IPS-18a (cell line): Measurements from ENCODE around the gene DOC2A.
A peak's percentile ranks its signal among the peaks of the same experiment; 100 is the strongest.

Source experiments
- H3K27ac ChIP-seq: one replicate; pipeline ENCODE4 v1.5.1; 2013; ENCODE audit warnings: low read length
- H3K27me3 ChIP-seq: one replicate; pipeline ENCODE4 v1.6.1; 2013; ENCODE audit warnings: mild to moderate bottlenecking, low read length; ENCODE audit not compliant: control insufficient read depth, insufficient read depth
- H3K36me3 ChIP-seq: one replicate; pipeline ENCODE4 v1.6.1; 2013; ENCODE audit warnings: low read depth, low read length; ENCODE audit not compliant: control insufficient read depth
- H3K4me1 ChIP-seq: one replicate; pipeline ENCODE4 v1.6.1; 2013; ENCODE audit warnings: low read depth, low read length; ENCODE audit not compliant: control insufficient read depth
- H3K4me3 ChIP-seq: one replicate; pipeline ENCODE4 v1.5.1; 2013; ENCODE audit warnings: low read length
- H3K9ac ChIP-seq: one replicate; pipeline ENCODE4 v1.6.1; 2013; ENCODE audit warnings: mild to moderate bottlenecking, low read length, moderate library complexity
- H3K9me3 ChIP-seq: one replicate; pipeline ENCODE4 v1.6.1; 2013; ENCODE audit warnings: low read depth, low read length; ENCODE audit not compliant: control insufficient read depth

DOC2A gene

DNA sequence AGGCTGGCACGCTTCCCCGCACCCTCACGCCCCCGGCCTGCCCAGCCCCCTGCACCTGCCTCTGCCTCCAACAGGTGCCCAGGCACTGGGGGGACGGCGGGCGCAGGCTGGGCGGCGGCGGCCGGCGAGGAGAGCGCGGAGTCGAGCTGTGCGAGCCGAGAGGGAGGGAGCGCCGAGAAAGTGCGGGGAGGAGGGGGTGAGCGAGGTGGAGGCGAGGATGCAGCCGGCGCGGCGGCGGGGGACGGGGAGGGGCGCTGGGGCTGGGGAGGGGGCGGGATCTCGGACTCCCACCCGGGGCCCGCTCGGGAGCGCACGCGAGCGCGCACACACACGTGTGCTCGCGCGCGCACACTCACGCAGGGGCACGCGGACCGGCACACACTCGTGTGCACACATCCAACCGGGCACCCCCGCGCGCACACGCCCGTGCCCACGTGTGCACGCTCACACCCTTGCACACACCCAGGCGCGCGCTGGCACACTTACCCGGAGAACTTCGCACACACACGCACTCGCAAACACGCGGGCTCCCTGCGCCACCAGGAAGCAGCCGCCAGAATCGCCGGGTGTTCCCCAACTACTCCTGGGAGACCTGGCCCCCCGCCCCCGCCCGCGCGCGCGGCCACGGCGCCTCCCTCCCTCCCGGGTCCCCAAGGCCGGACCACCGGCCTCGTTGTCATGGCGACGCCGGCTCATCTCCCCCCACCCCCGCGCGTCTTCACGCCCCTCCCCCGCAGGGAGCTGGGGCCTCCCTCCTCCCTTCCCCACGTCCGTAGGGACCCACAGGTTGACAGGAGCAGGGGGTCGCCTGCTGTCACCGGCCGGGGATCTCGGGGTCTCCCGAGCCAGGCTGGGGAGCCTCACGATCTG is at the start of gene DOC2A:
TSS of gene DOC2A (minus strand) at position 184 of the 870 bp plus-strand sequence. CDS start 805 bp downstream, outside the sequence.
- Histone ChIP-seq H3K36me3 (no peaks in the 10 kb centered on the region), H3K4me1 (peaks cover 4% of the 10 kb centered on the region), H3K4me3 (peak within 1 kb of the TSS; percentile 74), H3K27me3 (peaks cover 25% of the 10 kb centered on the region), H3K27ac (no peak within 1 kb of the TSS), H3K9me3 (no peaks in the 10 kb centered on the region), H3K9ac (no peak within 1 kb of the TSS)

- Histone ChIP-seq H3K9ac (no peak overlapping the region), H3K4me1 (peaks cover 10% of the 10 kb centered on the region), H3K27ac (no peak overlapping the region), H3K36me3 (no peaks in the 10 kb centered on the region), H3K4me3 (no peak overlapping the region), H3K27me3 (no peaks in the 10 kb centered on the region), H3K9me3 (no peaks in the 10 kb centered on the region)
Observed at GRCh38 chr16:30060346-30060745, 49.5 kb upstream of the DOC2A start.

DNA sequence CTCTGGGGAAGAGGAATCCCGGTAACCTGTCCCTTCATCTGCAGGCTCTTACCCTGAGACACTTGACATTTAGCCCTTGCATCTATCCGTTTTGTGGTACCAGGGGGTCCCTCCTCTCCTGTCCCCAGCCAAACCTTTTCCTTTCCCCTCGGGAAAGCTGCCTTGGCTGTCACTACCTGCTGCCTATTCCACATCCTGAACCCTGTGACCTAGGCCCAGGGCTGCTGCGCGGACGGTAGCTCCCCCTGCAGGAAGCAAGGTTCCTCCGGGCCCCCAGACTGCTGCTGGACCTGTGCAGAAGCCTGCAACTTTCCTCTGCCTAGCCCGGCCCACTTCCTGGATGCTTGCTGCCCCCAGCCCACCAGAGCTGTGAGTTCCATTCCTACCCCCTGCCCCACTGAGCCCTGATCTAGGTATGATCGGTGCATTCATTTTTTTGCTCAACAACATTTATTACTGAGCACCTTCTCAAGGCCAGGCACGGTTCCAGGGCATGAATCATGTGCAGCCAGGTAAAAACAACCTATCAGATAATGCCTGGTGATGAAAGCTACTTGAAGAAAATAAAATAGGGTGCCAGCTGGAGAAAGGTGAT is 44.2 kb upstream of the DOC2A start:
- Histone ChIP-seq H3K4me1 (peaks cover 3% of the 10 kb centered on the region), H3K27me3 (no peaks in the 10 kb centered on the region), H3K9ac (no peak overlapping the region), H3K4me3 (no peak overlapping the region), H3K27ac (no peak overlapping the region), H3K36me3 (no peaks in the 10 kb centered on the region), H3K9me3 (no peaks in the 10 kb centered on the region)

DNA sequence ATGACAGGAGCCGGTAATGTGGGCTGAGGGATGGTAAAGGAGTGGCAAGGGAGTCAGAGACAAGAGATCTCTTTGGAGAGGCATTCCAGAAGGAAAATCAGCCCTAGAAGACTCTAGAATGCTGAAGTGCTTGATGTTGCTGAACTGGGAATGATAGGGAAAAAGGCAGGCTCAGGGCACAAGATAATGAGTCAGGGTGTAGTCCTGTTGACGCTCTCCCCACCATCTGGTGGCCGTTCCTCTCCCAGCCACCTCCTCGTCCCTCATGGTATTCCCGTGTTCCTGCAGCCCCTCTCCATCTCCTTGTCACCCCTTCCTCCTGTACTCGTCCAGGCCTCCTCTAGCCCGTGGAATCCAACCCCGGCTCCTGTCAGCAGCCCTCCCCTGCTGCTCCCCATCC is 43.6 kb upstream of the DOC2A start:
- no peak overlapping the region for H3K9ac ChIP-seq

DNA sequence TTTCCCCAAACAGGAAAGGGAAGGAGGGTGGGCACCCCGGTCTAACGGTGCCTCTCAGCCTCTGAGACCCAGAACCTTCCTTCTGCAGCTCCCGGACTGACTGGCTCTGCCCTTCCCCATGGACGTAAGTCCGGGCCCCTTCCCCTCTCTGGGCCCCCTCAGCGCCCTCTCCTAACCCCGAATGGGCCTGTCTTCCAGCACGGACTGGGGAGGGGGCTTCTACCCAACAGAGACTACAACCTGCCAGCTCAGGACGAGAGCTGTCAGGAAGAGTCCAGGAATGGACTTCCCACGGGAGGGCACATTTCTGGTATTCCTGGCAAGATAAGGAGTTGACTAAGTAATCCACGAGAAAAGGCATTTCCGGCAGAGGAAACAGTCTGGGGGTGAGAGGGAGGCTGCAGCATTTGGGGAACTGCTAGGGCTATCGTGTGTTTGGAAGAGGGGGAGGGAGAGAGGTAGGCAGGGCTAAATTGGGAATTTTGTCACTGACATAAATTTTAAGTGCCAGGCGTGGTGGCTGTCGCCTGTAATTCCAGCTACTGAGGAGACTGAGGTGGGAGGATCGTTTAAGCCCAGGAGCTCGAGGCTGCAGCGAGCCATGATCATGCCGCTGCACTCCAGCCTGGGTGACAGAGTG is 42.7 kb upstream of the DOC2A start:
- peaks cover 3% of the 10 kb centered on the region for H3K4me1 ChIP-seq
- H3K4me3 ChIP-seq = peak overlapping the region; percentile 84
- peak overlapping the region; percentile 61 for H3K9ac ChIP-seq
- no peak overlapping the region for H3K27ac ChIP-seq
- H3K27me3 ChIP-seq = no peaks in the 10 kb centered on the region
- no peaks in the 10 kb centered on the region for H3K36me3 ChIP-seq
- H3K9me3 ChIP-seq = no peaks in the 10 kb centered on the region

More for the DNA sequence above, 43.6 kb upstream of the DOC2A start:
- peaks cover 3% of the 10 kb centered on the region for H3K4me1 ChIP-seq
- no peaks in the 10 kb centered on the region for H3K27me3 ChIP-seq
- no peaks in the 10 kb centered on the region for H3K9me3 ChIP-seq
- no peak overlapping the region for H3K27ac ChIP-seq
- no peaks in the 10 kb centered on the region for H3K36me3 ChIP-seq
- H3K4me3 ChIP-seq = no peak overlapping the region

- Histone ChIP-seq H3K36me3 (no peaks in the 10 kb centered on the region), H3K4me3 (peak overlapping the region; percentile 84), H3K27ac (no peak overlapping the region), H3K27me3 (no peaks in the 10 kb centered on the region), H3K4me1 (peaks cover 3% of the 10 kb centered on the region), H3K9me3 (no peaks in the 10 kb centered on the region), H3K9ac (peak overlapping the region; percentile 61)
Observed at GRCh38 chr16:30052671-30053372, 42.0 kb upstream of the DOC2A start.

- H3K9me3 ChIP-seq = no peaks in the 10 kb centered on the region
- no peak overlapping the region for H3K4me3 ChIP-seq
- no peaks in the 10 kb centered on the region for H3K27me3 ChIP-seq
- H3K4me1 ChIP-seq = peaks cover 3% of the 10 kb centered on the region
- H3K27ac ChIP-seq = no peak overlapping the region
- no peak overlapping the region for H3K9ac ChIP-seq
- H3K36me3 ChIP-seq = no peaks in the 10 kb centered on the region
Observed at GRCh38 chr16:30051518-30051917, 40.7 kb upstream of the DOC2A start.

- Histone ChIP-seq H3K27me3 (no peaks in the 10 kb centered on the region), H3K4me1 (peaks cover 3% of the 10 kb centered on the region), H3K9ac (no peak overlapping the region), H3K27ac (no peak overlapping the region), H3K4me3 (no peak overlapping the region), H3K36me3 (no peaks in the 10 kb centered on the region), H3K9me3 (no peaks in the 10 kb centered on the region)
Observed at GRCh38 chr16:30049871-30050270, 39.0 kb upstream of the DOC2A start.

GRCh38 chr16:30046588-30046987 is 35.8 kb upstream of the DOC2A start:
- Histone ChIP-seq H3K4me1 (no peaks in the 10 kb centered on the region), H3K9me3 (no peaks in the 10 kb centered on the region), H3K27me3 (no peaks in the 10 kb centered on the region), H3K9ac (no peak overlapping the region), H3K36me3 (no peaks in the 10 kb centered on the region), H3K4me3 (no peak overlapping the region), H3K27ac (no peak overlapping the region)

DNA sequence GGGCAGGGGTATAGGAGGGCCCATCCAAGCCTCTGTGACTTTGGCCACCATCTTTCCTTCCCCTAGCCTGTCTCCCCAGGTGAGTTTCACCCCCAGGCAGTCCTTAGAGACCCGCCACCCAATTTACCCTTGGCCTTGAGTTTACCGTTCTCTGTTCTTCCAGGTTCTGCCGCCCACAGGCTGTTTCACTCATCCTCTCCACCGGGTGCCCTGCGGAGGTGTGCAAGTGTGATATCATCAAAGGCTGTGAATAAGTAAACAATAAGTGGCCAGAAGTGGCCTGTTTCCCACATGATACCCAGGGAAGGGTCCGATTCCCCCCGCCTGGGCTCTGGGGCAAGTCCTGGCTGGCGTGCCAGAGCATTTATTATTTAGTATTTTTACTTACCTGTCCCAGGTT is 35.4 kb upstream of the DOC2A start:
- H3K9me3 ChIP-seq = no peaks in the 10 kb centered on the region
- no peaks in the 10 kb centered on the region for H3K27me3 ChIP-seq
- no peak overlapping the region for H3K9ac ChIP-seq
- H3K27ac ChIP-seq = no peak overlapping the region
- H3K4me3 ChIP-seq = no peak overlapping the region
- no peaks in the 10 kb centered on the region for H3K36me3 ChIP-seq
- no peaks in the 10 kb centered on the region for H3K4me1 ChIP-seq

GRCh38 chr16:30041841-30042240 is 31.0 kb upstream of the DOC2A start:
- Histone ChIP-seq H3K36me3 (no peaks in the 10 kb centered on the region), H3K9me3 (no peaks in the 10 kb centered on the region), H3K4me3 (no peak overlapping the region), H3K27me3 (no peaks in the 10 kb centered on the region), H3K4me1 (no peaks in the 10 kb centered on the region), H3K9ac (no peak overlapping the region), H3K27ac (no peak overlapping the region)
